HG03159 (cell line): ENCODE data around the gene ATG12.
"Not testable (repeated sequence)": the region's sequence is repeated elsewhere in the genome, so short reads cannot be mapped to it uniquely, and the experiment has no call there.

Experiments used
- ATAC-seq: cut with Tn5 transposase; IDR thresholded peaks from one replicate; pipeline ENCODE4 v1.9.1; 2021; ENCODE audit warnings: mild to moderate bottlenecking, moderate library complexity; ENCODE audit not compliant: unreplicated experiment

The ATG12 gene

GRCh38 chr5:115841382-115842088, at the start of gene ATG12, which contains the start of gene AP3S1:
Gene ATG12 (minus strand): TSS chr5:115841565. CDS start chr5:115841552, 13 bp downstream.
Gene AP3S1 (plus strand): TSS chr5:115841935. CDS start chr5:115842038, 103 bp downstream.
- peak; percentile 85 for ATAC-seq

DNA sequence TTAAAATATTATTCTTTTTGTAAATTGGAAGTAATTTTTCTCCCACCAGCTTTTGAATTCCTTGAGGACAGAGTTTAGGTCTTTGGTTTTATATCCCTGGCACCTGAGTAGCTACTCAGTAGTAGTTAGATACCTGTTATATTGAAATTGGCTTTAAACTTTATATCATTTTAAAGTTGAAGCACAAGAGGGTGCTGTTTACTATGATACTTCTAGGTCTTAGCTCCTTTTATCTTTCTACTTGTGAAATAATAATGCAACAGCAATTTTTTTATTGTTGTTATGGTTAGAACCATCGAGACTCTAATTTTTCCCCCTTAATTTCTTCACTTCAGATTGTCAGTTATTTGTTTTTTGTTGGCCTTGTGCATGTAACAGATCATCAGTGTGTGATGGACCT, 46.7 kb upstream of the ATG12 start:
- ATAC-seq, result no peak

DNA sequence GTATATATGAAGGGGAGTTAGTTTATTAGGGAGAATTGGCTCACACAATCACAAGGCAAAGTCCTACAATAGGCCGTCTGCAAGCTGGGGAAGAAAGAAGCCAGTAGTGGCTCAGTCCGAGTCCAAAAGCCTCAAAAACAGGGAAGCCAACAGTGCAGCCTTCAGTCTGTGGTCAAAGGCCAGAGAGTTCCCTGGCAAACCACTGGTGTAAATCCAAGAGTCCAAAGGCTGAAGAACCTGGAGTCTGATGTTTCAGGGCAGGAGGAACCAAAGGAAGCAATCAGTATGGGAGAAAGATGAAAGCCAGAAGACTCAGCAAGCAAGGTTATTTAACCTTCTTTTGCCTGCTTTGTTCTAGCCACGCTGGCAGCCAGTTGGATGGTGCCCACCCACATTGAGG, 43.8 kb upstream of the ATG12 start:
- not testable (repeated sequence) for ATAC-seq

DNA sequence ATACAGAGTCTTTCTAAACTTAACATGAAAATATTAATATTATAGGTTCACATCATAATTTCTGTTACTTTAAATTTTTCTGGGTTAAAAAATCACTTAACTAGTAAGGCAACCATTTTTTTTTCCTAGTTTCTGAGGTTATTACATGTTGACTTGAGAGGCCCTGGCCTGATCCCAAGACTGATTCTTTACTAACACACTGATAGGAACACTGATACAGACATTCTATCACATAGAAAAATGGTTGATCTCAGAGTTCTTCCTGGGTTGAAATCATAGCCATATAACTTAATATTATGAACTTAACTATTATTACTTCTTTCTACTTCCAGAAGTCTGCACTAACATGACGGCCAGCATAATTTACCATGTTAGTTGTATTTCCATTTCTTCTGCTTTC, 43.3 kb upstream of the ATG12 start:
- no peak for ATAC-seq

DNA sequence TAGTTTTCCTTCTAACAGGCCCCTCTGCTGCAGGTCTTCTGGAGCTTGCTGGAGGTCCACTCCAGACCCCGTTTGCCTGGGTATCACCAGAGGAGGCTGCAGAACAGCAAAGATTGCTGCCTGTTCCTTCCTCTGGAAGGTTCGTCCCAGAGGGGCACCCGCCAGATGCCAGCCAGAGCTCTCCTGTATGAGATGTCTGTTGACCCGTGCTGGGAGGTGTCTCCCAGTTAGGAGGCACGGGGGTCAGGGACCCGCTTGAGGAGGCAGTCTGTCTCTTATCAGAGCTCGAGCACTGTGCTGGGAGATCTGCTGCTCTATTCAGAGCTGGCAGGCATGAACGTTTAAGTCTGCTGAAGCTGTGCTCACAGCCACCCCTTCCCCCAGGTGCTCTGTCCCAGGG, 41.1 kb upstream of the ATG12 start:
- not testable (repeated sequence) for ATAC-seq

DNA sequence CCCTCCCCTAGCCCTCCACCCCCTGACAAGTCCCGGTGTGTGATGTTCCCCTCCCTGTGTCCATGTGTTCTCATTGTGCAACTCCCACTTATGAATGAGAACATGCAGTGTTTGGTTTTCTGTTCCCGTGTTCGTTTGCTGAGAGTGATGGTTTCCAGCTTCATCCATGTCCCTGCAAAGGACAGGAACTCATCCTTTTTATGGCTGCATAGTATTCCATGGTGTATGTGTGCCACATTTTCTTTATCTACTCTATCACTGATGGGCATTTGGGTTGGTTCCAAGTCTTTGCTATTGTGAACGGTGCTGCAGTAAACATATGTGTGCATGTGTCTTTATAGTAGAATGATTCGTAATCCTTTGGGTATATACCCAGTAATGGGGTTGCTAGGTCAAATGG, 36.0 kb upstream of the ATG12 start:
- ATAC-seq, result not testable (repeated sequence)

GRCh38 chr5:115875447-115875846, 34.1 kb upstream of the ATG12 start:
- no peak for ATAC-seq

GRCh38 chr5:115873392-115873791, 32.0 kb upstream of the ATG12 start:
- no peak for ATAC-seq

- ATAC-seq, result no peak
These were observed 31.1 kb upstream of the ATG12 start for GRCh38 chr5:115872447-115872846.

- no peak for ATAC-seq
These were observed 28.0 kb upstream of the ATG12 start for GRCh38 chr5:115869256-115869795.

- no peak for ATAC-seq
These were observed 18.0 kb upstream of the ATG12 start for GRCh38 chr5:115859378-115859777.

GRCh38 chr5:115858396-115858795, 17.0 kb upstream of the ATG12 start:
- no peak for ATAC-seq

DNA sequence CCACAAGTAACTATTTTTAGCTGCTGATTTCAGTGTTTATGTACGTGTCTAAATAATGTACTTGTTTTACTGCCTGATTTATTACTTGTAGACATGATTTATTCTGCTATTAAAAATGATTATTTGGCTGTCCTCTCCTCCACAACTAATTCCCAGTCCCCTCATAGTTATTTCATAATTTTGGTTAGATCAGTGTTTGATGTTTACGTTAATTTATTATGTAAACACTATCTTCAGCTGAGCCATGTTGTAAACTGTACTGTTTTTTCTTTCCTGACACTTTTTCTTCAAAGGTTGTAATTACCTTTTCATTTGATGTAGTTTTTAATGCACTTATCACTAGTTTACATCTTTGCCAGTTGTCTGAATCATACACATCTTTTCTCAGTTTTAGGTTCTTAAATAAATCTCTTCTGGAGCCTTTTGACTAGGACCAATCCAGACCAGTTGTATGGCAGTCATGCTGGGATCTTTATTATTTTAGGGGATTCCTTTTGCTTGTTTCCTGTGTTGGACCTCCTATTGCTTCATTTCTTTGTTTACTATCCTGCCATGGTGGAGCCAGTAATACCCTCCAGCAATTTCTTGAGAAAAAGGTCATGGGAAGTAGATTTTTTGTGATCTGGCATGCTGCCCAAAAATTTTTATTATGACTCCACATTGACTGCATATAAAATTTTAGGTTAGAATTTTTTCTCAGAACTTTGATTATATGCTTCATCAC, 16.4 kb upstream of the ATG12 start:
- no peak for ATAC-seq

- no peak for ATAC-seq
These were observed 15.7 kb upstream of the ATG12 start for GRCh38 chr5:115857057-115857479.

GRCh38 chr5:115855959-115856358, 14.6 kb upstream of the ATG12 start:
- ATAC-seq, result no peak

DNA sequence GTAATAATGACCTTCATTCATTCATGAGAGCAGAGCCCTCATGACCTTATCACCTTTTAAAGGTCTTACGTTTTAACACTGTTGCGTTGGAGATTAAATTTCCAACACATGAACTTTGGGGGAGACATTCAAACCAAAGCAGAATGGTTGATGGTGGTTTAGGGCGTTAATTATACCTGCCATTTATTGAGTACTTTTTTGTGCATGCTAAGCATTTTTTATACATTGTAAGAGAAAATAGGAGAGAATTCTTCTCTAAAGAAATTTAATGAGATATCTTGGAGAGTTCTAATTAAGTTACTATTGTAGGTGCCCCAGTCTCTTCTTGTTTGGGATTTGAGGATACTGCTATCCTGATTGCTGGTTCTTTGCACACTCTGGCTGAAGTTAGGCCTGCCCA, 12.8 kb upstream of the ATG12 start:
- no peak for ATAC-seq

- ATAC-seq, result no peak
These were observed 9.5 kb upstream of the ATG12 start for GRCh38 chr5:115850744-115851416.

GRCh38 chr5:115849258-115849798, 8.0 kb upstream of the ATG12 start:
- ATAC-seq, result no peak

- no peak for ATAC-seq
These were observed 5.9 kb upstream of the ATG12 start for GRCh38 chr5:115847290-115847689.

GRCh38 chr5:115844321-115844817, 3.0 kb upstream of the ATG12 start:
- no peak for ATAC-seq
